Thyroid gland (tissue), 4 donors: ENCODE measurements around the gene RIPOR1.

ENCODE experiments used
- POLR2A ChIP-seq, 2 donors: fragments of 450-650 bp; IDR thresholded peaks; one replicate each; pipeline ENCODE4 v1.6.1; 2017; ENCODE audit warnings: antibody characterized with exemption in 2 of 2, mild to moderate bottlenecking in 2 of 2, moderate library complexity in 1 of 2
- TF ChIP-seq, protein P1 (sequence below), 6 experiments: fragments of 200-600 bp in 3 of 6; fragments of 450-650 bp in 3 of 6; sonication (generic) in 3 of 6; IDR thresholded peaks; one replicate each; pipeline ENCODE4 v1.5.1; 2016 to 2019; ENCODE audit warnings: antibody characterized with exemption in 6 of 6, mild to moderate bottlenecking in 2 of 6, inconsistent platforms in 1 of 6, moderate library complexity in 1 of 6

DNA sequence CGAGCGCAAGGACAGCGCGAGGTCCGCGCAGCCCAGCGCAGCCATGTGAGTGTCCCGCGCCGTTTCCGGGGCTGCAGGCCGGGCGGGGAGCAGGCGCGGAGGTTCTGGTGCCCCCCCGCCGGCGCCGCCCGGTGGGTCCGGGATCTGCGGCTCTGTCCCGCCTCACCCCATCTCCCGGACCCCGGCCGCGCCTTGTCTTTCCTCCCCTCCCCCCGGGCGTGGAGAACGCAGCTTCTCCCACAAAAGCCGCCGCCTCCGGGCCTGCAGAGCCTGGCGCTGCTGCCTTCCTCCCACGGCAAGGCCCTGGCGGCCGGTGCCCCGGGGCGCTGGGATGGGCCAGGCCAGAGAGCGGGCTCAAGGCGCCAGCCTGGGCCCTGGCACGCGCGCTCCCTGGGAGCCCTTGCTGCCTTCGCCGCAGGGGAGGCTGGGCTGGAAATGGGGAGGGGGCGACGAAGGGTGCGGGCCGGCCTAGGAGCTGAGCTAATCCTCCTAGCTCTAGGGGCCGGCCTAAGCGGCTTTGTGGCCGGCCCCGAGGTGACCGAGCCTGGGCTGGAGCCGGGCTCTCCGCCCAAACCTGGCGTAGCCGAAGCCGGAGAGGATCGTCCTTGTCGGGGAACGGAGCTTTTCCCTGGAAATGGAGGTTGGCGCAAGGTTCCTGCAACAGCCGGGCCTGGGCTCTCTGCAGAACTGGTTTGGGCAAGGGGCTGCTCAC, 397 bp downstream of the RIPOR1 start:
- TF ChIP-seq, protein P1, sequence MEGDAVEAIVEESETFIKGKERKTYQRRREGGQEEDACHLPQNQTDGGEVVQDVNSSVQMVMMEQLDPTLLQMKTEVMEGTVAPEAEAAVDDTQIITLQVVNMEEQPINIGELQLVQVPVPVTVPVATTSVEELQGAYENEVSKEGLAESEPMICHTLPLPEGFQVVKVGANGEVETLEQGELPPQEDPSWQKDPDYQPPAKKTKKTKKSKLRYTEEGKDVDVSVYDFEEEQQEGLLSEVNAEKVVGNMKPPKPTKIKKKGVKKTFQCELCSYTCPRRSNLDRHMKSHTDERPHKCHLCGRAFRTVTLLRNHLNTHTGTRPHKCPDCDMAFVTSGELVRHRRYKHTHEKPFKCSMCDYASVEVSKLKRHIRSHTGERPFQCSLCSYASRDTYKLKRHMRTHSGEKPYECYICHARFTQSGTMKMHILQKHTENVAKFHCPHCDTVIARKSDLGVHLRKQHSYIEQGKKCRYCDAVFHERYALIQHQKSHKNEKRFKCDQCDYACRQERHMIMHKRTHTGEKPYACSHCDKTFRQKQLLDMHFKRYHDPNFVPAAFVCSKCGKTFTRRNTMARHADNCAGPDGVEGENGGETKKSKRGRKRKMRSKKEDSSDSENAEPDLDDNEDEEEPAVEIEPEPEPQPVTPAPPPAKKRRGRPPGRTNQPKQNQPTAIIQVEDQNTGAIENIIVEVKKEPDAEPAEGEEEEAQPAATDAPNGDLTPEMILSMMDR (IDR thresholded peaks at IDR 0.05): no peak
- peak in 1 of 2 donors; percentile 60 for TF ChIP-seq POLR2A (IDR thresholded peaks at IDR 0.05)
